K562 (cell line): Measurements from ENCODE around the gene PIM3. TPM values are rescaled to one million over a fixed set of nuclear protein-coding genes. Genes with fewer than 3 reads are reported as not detected.

Experiments
- CCNT2 ChIP-seq: IDR thresholded peaks from 2 replicates; pipeline ENCODE4 v1.6.1; 2011; ENCODE audit warnings: borderline replicate concordance, low read depth, mild to moderate bottlenecking, moderate library complexity, mixed read lengths, low read length; ENCODE audit not compliant: insufficient read length; ENCODE audit errors: extremely low read depth
- CHD7 ChIP-seq: fragments of 200-600 bp; sonication (generic); IDR thresholded peaks from one replicate; pipeline ENCODE4 v1.6.1; 2012; ENCODE audit warnings: mild to moderate bottlenecking, low read depth, low read length, inconsistent platforms
- NEUROD1 ChIP-seq: fragments of 150-350 bp; IDR thresholded peaks from 2 replicates; pipeline ENCODE4 v1.6.1; 2014; ENCODE audit warnings: borderline replicate concordance, low read length, low read depth; ENCODE audit not compliant: partially characterized antibody
- NUFIP1 ChIP-seq: fragments of 450-650 bp; IDR thresholded peaks from 2 replicates; pipeline ENCODE4 v1.6.1; 2018; ENCODE audit not compliant: partially characterized antibody
- ZBTB7A ChIP-seq: IDR thresholded peaks from 2 replicates; pipeline ENCODE4 v1.6.1; 2011; ENCODE audit warnings: low read depth, mild to moderate bottlenecking, low read length, moderate library complexity, borderline replicate concordance; ENCODE audit not compliant: control insufficient read depth
- ZBTB9 ChIP-seq: fragments of 450-650 bp; formaldehyde crosslinking; IDR thresholded peaks from 2 replicates; pipeline ENCODE4 v1.4.0; 2020; ENCODE audit warnings: mild to moderate bottlenecking, moderate library complexity
- ZMIZ1 ChIP-seq, 2 experiments: fragments of 150-350 bp in 1 of 2; IDR thresholded peaks; 2 replicates each; pipeline ENCODE4 v1.6.1; 2012 to 2016; ENCODE audit warnings: low read depth in 2 of 2, low read length in 2 of 2, mild to moderate bottlenecking in 1 of 2, moderate library complexity in 1 of 2
- polyA plus RNA-seq, 8 experiments: library from polyadenylated mRNA; depleted of rRNA in 4 of 8; stranded (reverse) in 5 of 8; unstranded in 3 of 8; fragments of >200 nt; fragmentation: Nextera tagmentation in 2 of 8; fragmentation: Illumina TruSeq in 1 of 8; extraction: Ambion mirVana in 2 of 8; extraction: Trizol in 1 of 8; gene quantifications; 2 replicates each; pipeline versions ENCODE4 v1.2.1 to v1.2.3, GENCODE V29; 2011 to 2014; ENCODE audit warnings: inconsistent platforms in 1 of 8, missing spikeins in 1 of 8
- total RNA-seq, 7 experiments: library from RNA; depleted of rRNA in 6 of 7; stranded (reverse); fragments of >200 nt in 6 of 7; fragmentation: Illumina TruSeq in 2 of 7; extraction: Trizol in 2 of 7; gene quantifications; 2 replicates each; pipeline versions ENCODE4 v1.2.1 to v1.2.3, GENCODE V29; 2011 to 2021; ENCODE audit warnings: low replicate concordance in 1 of 7

The PIM3 gene
- total and polyA plus RNA-seq, 9 of the 15 experiments (the other 6 are each of a cell fraction or from before 2014, with no cell fraction given), result 0.24 to 40.5 (median 5.3) TPM

- TF ChIP-seq CHD7 (no peak), NUFIP1 (no peak), CCNT2 (peak; percentile 51), ZMIZ1 (IDR thresholded peaks at IDR 0.05; ENCODE audit: low read depth in 2 of 2, low read length in 2 of 2) (no peak), ZBTB9 (CRISPR knock-in tag) (0 out of 2 replicates have a peak, but pooled peaks have one; percentile 26), NEUROD1 (no peak), ZBTB7A (peak; percentile 8; the same call in 1 of the 2 replicates)
Measured at GRCh38 chr22:49971232-49972162, 10.9 kb downstream of the PIM3 start (continued).
